Peyer's patch (tissue), 4 donors: Measurements from ENCODE around the gene SLC25A48. TPM values are rescaled to one million over a fixed set of nuclear protein-coding genes. Genes with fewer than 3 reads are reported as not detected.

ENCODE experiments used
- DNase-seq, 3 donors: peaks; one replicate each; pipeline ENCODE4 v3.0.0-alpha.2; 2017 to 2019
- H3K27ac ChIP-seq, 4 donors: fragments of 200-600 bp; sonication (generic); one replicate each; pipeline ENCODE4 v1.5.1; 2016 to 2019
- H3K27me3 ChIP-seq, 2 donors: fragments of 200-600 bp; sonication (generic); one replicate each; pipeline ENCODE4 v1.5.1; 2019
- H3K36me3 ChIP-seq, 3 donors: fragments of 200-600 bp; sonication (generic); one replicate each; pipeline ENCODE4 v1.5.1; 2016 to 2019
- H3K4me1 ChIP-seq, 4 donors: fragments of 200-600 bp; sonication (generic); one replicate each; pipeline ENCODE4 v1.5.1; 2016 to 2019
- H3K4me3 ChIP-seq, 4 donors: fragments of 200-600 bp; sonication (generic); 1 replicate in 3 of 4; 2 replicates in 1 of 4; pipeline ENCODE4 v1.5.1; 2016 to 2019; ENCODE audit warnings: mild to moderate bottlenecking in 1 of 4
- H3K9me3 ChIP-seq, 4 donors: fragments of 200-600 bp; sonication (generic); one replicate each; pipeline ENCODE4 v1.5.1; 2016 to 2019; ENCODE audit warnings: mild to moderate bottlenecking in 1 of 4
- CTCF ChIP-seq, 6 experiments: fragments of 450-650 bp in 4 of 6; fragments of 200-600 bp in 2 of 6; sonication (generic) in 1 of 6; IDR thresholded peaks; one replicate each; pipeline ENCODE4 v1.5.1; 2017 to 2019; ENCODE audit warnings: antibody characterized with exemption in 6 of 6, mild to moderate bottlenecking in 3 of 6, moderate library complexity in 1 of 6
- POLR2A ChIP-seq, 2 donors: fragments of 450-650 bp; IDR thresholded peaks; one replicate each; pipeline ENCODE4 v1.5.1; 2017; ENCODE audit warnings: antibody characterized with exemption in 2 of 2, mild to moderate bottlenecking in 2 of 2, moderate library complexity in 2 of 2
- total RNA-seq, 4 donors: library from RNA; depleted of rRNA; stranded (reverse); fragments of >200 nt; gene quantifications; one replicate each; pipeline ENCODE4 v1.1.0, GENCODE V29; 2016

Gene SLC25A48
- total RNA-seq, 4 donors from 2014 or later = 8.3 to 11.6 (median 10.3) TPM

- TF ChIP-seq CTCF (IDR thresholded peaks at IDR 0.05) = no peak
- TF ChIP-seq POLR2A (IDR thresholded peaks at IDR 0.05) = no peak
- no peaks in the 10 kb centered on the region for H3K36me3 ChIP-seq
- H3K27ac ChIP-seq = no peak overlapping the region
- no peaks in the 10 kb centered on the region for H3K9me3 ChIP-seq
- DNase-seq = no peak
- H3K27me3 ChIP-seq = no peaks in the 10 kb centered on the region
- H3K4me1 ChIP-seq = no peaks in the 10 kb centered on the region
- H3K4me3 ChIP-seq = no peak overlapping the region
Measured at GRCh38 chr5:135900276-135900675, 65.8 kb downstream of the SLC25A48 start.

- no peaks in the 10 kb centered on the region for H3K9me3 ChIP-seq
- H3K27me3 ChIP-seq = no peaks in the 10 kb centered on the region
- H3K27ac ChIP-seq = no peak overlapping the region
- no peak for TF ChIP-seq POLR2A (IDR thresholded peaks at IDR 0.05)
- TF ChIP-seq CTCF (IDR thresholded peaks at IDR 0.05) = no peak
- no peaks in the 10 kb centered on the region for H3K4me1 ChIP-seq
- H3K36me3 ChIP-seq = no peaks in the 10 kb centered on the region
- DNase-seq = no peak
- H3K4me3 ChIP-seq = no peak overlapping the region
Measured at GRCh38 chr5:135901633-135902032, 67.2 kb downstream of the SLC25A48 start.

GRCh38 chr5:135905144-135905543, 70.7 kb downstream of the SLC25A48 start:
- Histone ChIP-seq H3K4me1 (no peaks in the 10 kb centered on the region), H3K9me3 (no peaks in the 10 kb centered on the region), H3K36me3 (no peaks in the 10 kb centered on the region), H3K27ac (no peak overlapping the region), H3K4me3 (no peak overlapping the region), H3K27me3 (no peaks in the 10 kb centered on the region)
- TF ChIP-seq POLR2A (IDR thresholded peaks at IDR 0.05) (no peak), CTCF (IDR thresholded peaks at IDR 0.05) (no peak)
- no peak for DNase-seq

- TF ChIP-seq POLR2A (IDR thresholded peaks at IDR 0.05) (no peak), CTCF (IDR thresholded peaks at IDR 0.05) (no peak)
- Histone ChIP-seq H3K4me3 (no peak overlapping the region), H3K27ac (no peak overlapping the region)
Measured at GRCh38 chr5:135913713-135914626, 79.5 kb downstream of the SLC25A48 start.

GRCh38 chr5:135915466-135916001, 81.1 kb downstream of the SLC25A48 start:
- no peak overlapping the region for H3K4me3 ChIP-seq
- H3K4me1 ChIP-seq = no peaks in the 10 kb centered on the region
- DNase-seq = no peak
- H3K27ac ChIP-seq = no peak overlapping the region
- H3K36me3 ChIP-seq = no peaks in the 10 kb centered on the region
- TF ChIP-seq POLR2A (IDR thresholded peaks at IDR 0.05) (no peak), CTCF (IDR thresholded peaks at IDR 0.05) (no peak)
- no peaks in the 10 kb centered on the region for H3K9me3 ChIP-seq
- no peaks in the 10 kb centered on the region for H3K27me3 ChIP-seq

More at GRCh38 chr5:135913713-135914626, 79.5 kb downstream of the SLC25A48 start:
- H3K4me1 ChIP-seq = no peaks in the 10 kb centered on the region
- DNase-seq = no peak
- no peaks in the 10 kb centered on the region for H3K36me3 ChIP-seq
- H3K9me3 ChIP-seq = no peaks in the 10 kb centered on the region
- H3K27me3 ChIP-seq = no peaks in the 10 kb centered on the region
